Endothelial cell of umbilical vein (primary cell): ENCODE results near the gene PNPLA1. TPM values are rescaled to one million over a fixed set of nuclear protein-coding genes. Genes with fewer than 3 reads are reported as not detected.

ENCODE experiments used
- BruUV-seq: library from RNA; stranded (reverse); fragments of 400-500 nt; replicated peaks from 2 replicates; lab custom pipeline; 2021; lab: Mats Ljungman, UMichigan
- CTCF ChIA-PET: fragments of 300-600, 350-600 bp; sonication (Branson Sonifier 250); formaldehyde crosslinking; loops from one replicate; lab custom pipeline; 2021; ENCODE audit warnings: antibody characterized with exemption, inconsistent platforms; lab: Charles Lee
- POLR2A ChIA-PET: fragments of 300-600, 350-600 bp; sonication (Branson Sonifier 250); formaldehyde crosslinking; loops from one replicate; lab custom pipeline; 2021; ENCODE audit warnings: antibody characterized with exemption, inconsistent platforms; lab: Charles Lee
- DNase-seq: peaks from one replicate; pipeline ENCODE4 v3.0.0-alpha.2; 2011; ENCODE audit warnings: low read depth, low spot score
- FAIRE-seq: peaks from 2 replicates; lab custom pipeline; 2011; peaks lifted over from hg19 to GRCh38; lab: Jason Lieb, UNC
- H2AFZ ChIP-seq: 2 replicates; pipeline ENCODE4 v1.6.0; 2012; ENCODE audit warnings: low read depth, low read length, control low read depth, inconsistent platforms
- H3K27ac ChIP-seq: 2 replicates; pipeline ENCODE4 v1.5.1; 2011; ENCODE audit warnings: low read depth, mild to moderate bottlenecking, control low read depth, low read length, moderate library complexity; ENCODE audit not compliant: insufficient read depth
- H3K27me3 ChIP-seq, 2 experiments: 2 replicates each; pipeline versions ENCODE4 v1.6.0 to v1.6.1; 2011; ENCODE audit warnings: low read length in 2 of 2, mixed read lengths in 1 of 2; ENCODE audit not compliant: control insufficient read depth in 2 of 2, insufficient read depth in 2 of 2
- H3K36me3 ChIP-seq, 2 experiments: 2 replicates in 1 of 2; 3 replicates in 1 of 2; pipeline ENCODE4 v1.5.1; 2011; ENCODE audit warnings: low read length in 2 of 2, mild to moderate bottlenecking in 1 of 2, moderate library complexity in 1 of 2; ENCODE audit not compliant: control insufficient read depth in 2 of 2, insufficient read depth in 2 of 2; ENCODE audit errors: extremely low read depth in 1 of 2
- H3K4me1 ChIP-seq: 3 replicates; pipeline ENCODE4 v1.5.1; 2011; ENCODE audit warnings: mild to moderate bottlenecking, low read length; ENCODE audit not compliant: control insufficient read depth, insufficient read depth; ENCODE audit errors: extremely low read depth
- H3K4me2 ChIP-seq: 2 replicates; pipeline ENCODE4 v1.6.1; 2011; ENCODE audit warnings: low read length, control low read depth, mixed read lengths; ENCODE audit not compliant: insufficient read depth
- H3K4me3 ChIP-seq, 3 experiments: fragments of 200-600 bp in 1 of 3; sonication (generic), shearing (Covaris generic) in 1 of 3; replicated peaks in 1 of 3; 2 replicates each; pipeline ENCODE4 v1.5.1; 2011 to 2016; ENCODE audit warnings: control low read depth in 3 of 3, low read length in 3 of 3, mild to moderate bottlenecking in 2 of 3, inconsistent platforms in 1 of 3, low read depth in 1 of 3, moderate library complexity in 1 of 3; ENCODE audit not compliant: insufficient read depth in 1 of 3
- H3K79me2 ChIP-seq: 2 replicates; pipeline ENCODE4 v1.6.0; 2012; ENCODE audit warnings: low read length, inconsistent platforms; ENCODE audit not compliant: control insufficient read depth, insufficient read depth
- H3K9ac ChIP-seq: replicated peaks from 2 replicates; pipeline ENCODE3; 2011; ENCODE audit warnings: low read length, control low read depth; ENCODE audit not compliant: insufficient read depth; ENCODE audit errors: extremely low read depth
- H3K9me1 ChIP-seq: replicated peaks from 3 replicates; pipeline ENCODE4 v1.6.0; 2011; ENCODE audit warnings: mild to moderate bottlenecking, low read length; ENCODE audit not compliant: control insufficient read depth, insufficient read depth; ENCODE audit errors: extremely low read depth
- H3K9me3 ChIP-seq: replicated peaks from 2 replicates; pipeline ENCODE4 v1.5.1; 2012; ENCODE audit warnings: low read length, inconsistent platforms; ENCODE audit not compliant: control insufficient read depth, insufficient read depth
- H4K20me1 ChIP-seq: replicated peaks from 2 replicates; pipeline ENCODE3; 2011; ENCODE audit warnings: mild to moderate bottlenecking, low read length; ENCODE audit not compliant: control insufficient read depth, insufficient read depth; ENCODE audit errors: extremely low read depth
- CTCF ChIP-seq, 2 donors: IDR thresholded peaks; 1 replicate in 1 of 2; 2 replicates in 1 of 2; pipeline ENCODE4 v1.5.1; 2011; ENCODE audit warnings: low read length in 2 of 2, mild to moderate bottlenecking in 2 of 2, moderate library complexity in 2 of 2, control low read depth in 1 of 2, inconsistent platforms in 1 of 2, low read depth in 1 of 2; ENCODE audit not compliant: insufficient read depth in 1 of 2; ENCODE audit errors: extremely low read depth in 1 of 2
- EZH2 ChIP-seq: IDR thresholded peaks from 2 replicates; pipeline ENCODE4 v1.6.1; 2012; ENCODE audit warnings: borderline replicate concordance, low read depth, mild to moderate bottlenecking, moderate library complexity, low read length, inconsistent platforms; ENCODE audit not compliant: severe bottlenecking
- FOS ChIP-seq: IDR thresholded peaks from 2 replicates; pipeline ENCODE4 v1.6.1; 2011; ENCODE audit warnings: mild to moderate bottlenecking, low read length, moderate library complexity, borderline replicate concordance; ENCODE audit not compliant: insufficient read depth
- GATA2 ChIP-seq: IDR thresholded peaks from 2 replicates; pipeline ENCODE4 v1.7.0; 2011; ENCODE audit warnings: low read depth, mild to moderate bottlenecking, moderate library complexity, mixed read lengths, low read length; ENCODE audit not compliant: insufficient read length, insufficient read depth
- JUN ChIP-seq: IDR thresholded peaks from 2 replicates; pipeline ENCODE4 v1.6.1; 2011; ENCODE audit warnings: borderline replicate concordance, low read depth; ENCODE audit not compliant: insufficient read length, insufficient read depth
- MYC ChIP-seq: IDR thresholded peaks from one replicate; pipeline ENCODE4 v1.6.1; 2011; ENCODE audit warnings: mild to moderate bottlenecking, low read depth, low read length
- POLR2A ChIP-seq: IDR thresholded peaks from 2 replicates; pipeline ENCODE4 v1.6.1; 2012; ENCODE audit warnings: low read depth, mild to moderate bottlenecking, control low read depth, low read length
- POLR2AphosphoS5 ChIP-seq: IDR thresholded peaks from 2 replicates; pipeline ENCODE4 v1.6.1; 2012; ENCODE audit warnings: low read depth, mild to moderate bottlenecking, control low read depth, low read length, moderate library complexity; ENCODE audit not compliant: insufficient read depth
- dilution Hi-C: fragments of 300-500 bp; cut with MboI; formaldehyde crosslinking; loops from one replicate; pipeline ENCODE4 v1.15.0; 2019; ENCODE audit warnings: low sequenced_read_pairs; ENCODE audit not compliant: extremely low pct_ligation_motif_present
- intact Hi-C: fragments of 100-400 bp; cut with micrococcal nuclease; formaldehyde crosslinking; loops from one replicate; pipeline ENCODE4 v1.10.0; 2022
- polyA plus RNA-seq, 4 experiments: library from polyadenylated mRNA; depleted of rRNA in 3 of 4; stranded (reverse) in 3 of 4; unstranded in 1 of 4; fragments of >200 nt; gene quantifications; 2 replicates each; pipeline versions ENCODE4 v1.2.1 to v1.2.3, GENCODE V29; 2011 to 2012; ENCODE audit warnings: missing spikeins in 1 of 4
- total RNA-seq: library from RNA; stranded (reverse); gene quantifications from 2 replicates; pipeline ENCODE4 v1.2.3, GENCODE V29; 2021
- TF ChIP-seq, protein P1 (sequence below): IDR thresholded peaks from 2 replicates; pipeline ENCODE4 v1.6.1; 2011; ENCODE audit not compliant: insufficient read depth, insufficient read length

The PNPLA1 gene
- total and polyA plus RNA-seq, 2 donors (not counting 3 experiments of a cell fraction or from before 2014, with no cell fraction given), result not detected

- CTCF ChIA-PET, result interaction anchor here (1.2 to 3.6 kb wide), 3 partner anchors 10 to 22 kb away, joined by 4 to 23 read pairs (median 6); no protein-coding TSS in a partner anchor
- no peak for DNase-seq
Measured at GRCh38 chr6:36280983-36281382, 11.1 kb downstream of the PNPLA1 start.

More at GRCh38 chr6:36280983-36281382, 11.1 kb downstream of the PNPLA1 start:
- no peaks in the 10 kb centered on the region for H3K79me2 ChIP-seq
- dilution Hi-C loops (no loop called here), intact Hi-C loops (no loop called here)
- no TSS peak for BruUV-seq
- no peaks in the 10 kb centered on the region for H4K20me1 ChIP-seq
- no peaks in the 10 kb centered on the region for H3K36me3 ChIP-seq
- H3K4me2 ChIP-seq, result no peak overlapping the region
- TF ChIP-seq JUN (no peak), EZH2 (no peak), GATA2 (no peak), FOS (no peak), MYC (no peak), CTCF (IDR thresholded peaks at IDR 0.05; ENCODE audit: extremely low read depth in 1 of 2, insufficient read depth in 1 of 2, low read depth in 1 of 2, low read length in 2 of 2) (no peak), POLR2AphosphoS5 (no peak), POLR2A (no peak)
- TF ChIP-seq, protein P1, sequence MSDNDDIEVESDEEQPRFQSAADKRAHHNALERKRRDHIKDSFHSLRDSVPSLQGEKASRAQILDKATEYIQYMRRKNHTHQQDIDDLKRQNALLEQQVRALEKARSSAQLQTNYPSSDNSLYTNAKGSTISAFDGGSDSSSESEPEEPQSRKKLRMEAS, result no peak
- no peak overlapping the region for H3K4me3 ChIP-seq
- no peak overlapping the region for H3K9ac ChIP-seq
- POLR2A ChIA-PET, result no interaction called here
- H3K9me3 ChIP-seq, result no peaks in the 10 kb centered on the region
- no peaks in the 10 kb centered on the region for H3K4me1 ChIP-seq
- H2AFZ ChIP-seq, result no peak overlapping the region
- H3K27me3 ChIP-seq, result peaks cover 57 to 59% of the 10 kb centered on the region in 2 experiments
- H3K9me1 ChIP-seq, result no peaks in the 10 kb centered on the region
- H3K27ac ChIP-seq, result no peak overlapping the region
- no peak for FAIRE-seq
